Umbilical cord (tissue), 2 donors: ENCODE measurements around the gene CCNL1. TPM values are rescaled to one million over a fixed set of nuclear protein-coding genes. Genes with fewer than 3 reads are reported as not detected.

Experiments used
- DNase-seq: peaks from one replicate; pipeline ENCODE4 v3.0.0-alpha.2; 2015; ENCODE audit warnings: low spot score
- total RNA-seq: library from RNA; depleted of rRNA; stranded (reverse); fragments of >200 nt; gene quantifications from one replicate; pipeline ENCODE4 v1.2.3, GENCODE V29; 2014; ENCODE audit warnings: low replicate concordance; ENCODE audit not compliant: insufficient read depth

The CCNL1 gene
- total RNA-seq, 1 donor from 2014 or later = 505 TPM

DNA sequence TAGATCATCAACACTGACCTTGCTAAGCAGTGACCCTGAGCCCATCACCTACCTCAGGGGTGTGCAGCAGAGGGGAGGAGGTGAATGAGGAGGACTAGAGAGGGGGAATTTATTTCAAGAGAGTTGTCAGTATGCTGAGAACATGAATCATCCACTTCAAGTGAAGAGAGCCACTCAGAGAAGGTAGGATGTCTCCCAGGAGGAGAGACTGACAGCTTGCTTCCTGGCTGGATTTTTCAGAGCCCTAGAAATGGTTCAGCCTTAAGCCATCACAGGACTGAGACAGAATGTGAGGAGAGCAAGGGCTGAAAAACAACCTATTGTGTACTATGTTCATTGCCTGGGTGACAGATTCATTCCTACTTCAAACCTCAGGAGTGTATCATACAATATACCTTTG, 34.8 kb downstream of the CCNL1 start:
- no peak for DNase-seq

DNA sequence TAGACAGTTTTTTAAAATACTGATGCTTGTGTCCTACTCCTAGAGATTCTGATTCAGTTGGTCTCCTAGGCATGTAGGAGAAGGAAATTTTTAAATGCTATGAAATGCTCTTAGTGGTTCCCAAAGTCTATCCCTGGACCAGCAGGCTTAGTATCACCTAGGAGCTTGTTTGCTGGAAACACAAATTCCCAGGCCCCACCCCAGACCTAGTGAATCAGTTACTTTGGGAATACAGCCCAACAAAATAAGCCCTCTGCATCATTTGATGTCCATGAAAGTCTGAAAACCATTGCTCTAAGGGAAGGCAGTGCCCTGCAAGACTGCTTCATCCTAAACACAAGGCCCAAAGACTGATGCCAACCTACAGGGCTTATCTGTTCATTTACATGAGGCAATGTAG, 36.3 kb downstream of the CCNL1 start:
- peak; percentile 59 for DNase-seq

DNA sequence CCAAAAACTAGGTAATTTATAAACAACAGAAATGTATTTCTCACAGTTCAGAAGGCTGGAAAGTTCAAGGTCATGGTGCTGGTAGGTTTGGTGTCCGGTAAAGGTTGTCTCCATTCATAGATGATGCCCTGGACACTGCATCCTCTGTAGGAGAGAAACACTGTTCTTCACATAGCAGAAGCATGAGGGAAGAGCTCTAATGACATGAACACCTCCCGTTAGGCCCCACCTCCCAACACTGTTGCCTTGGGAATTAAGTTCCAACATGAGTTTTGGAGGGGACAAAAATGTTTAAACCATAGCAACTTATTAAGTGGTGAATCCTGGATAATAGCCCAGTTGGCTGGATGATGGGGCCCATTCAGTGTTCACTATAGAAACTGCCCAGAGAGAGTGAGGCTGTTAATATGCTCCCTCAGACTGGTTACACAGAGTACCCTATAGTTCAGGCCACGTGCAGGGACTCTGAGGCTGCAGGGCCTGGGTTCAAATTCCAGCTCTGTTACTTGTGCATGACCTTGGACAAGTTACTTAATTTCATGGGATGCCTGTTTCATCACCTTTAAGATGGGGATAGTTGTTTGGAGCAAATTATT, 37.0 kb downstream of the CCNL1 start:
- DNase-seq = no peak

DNA sequence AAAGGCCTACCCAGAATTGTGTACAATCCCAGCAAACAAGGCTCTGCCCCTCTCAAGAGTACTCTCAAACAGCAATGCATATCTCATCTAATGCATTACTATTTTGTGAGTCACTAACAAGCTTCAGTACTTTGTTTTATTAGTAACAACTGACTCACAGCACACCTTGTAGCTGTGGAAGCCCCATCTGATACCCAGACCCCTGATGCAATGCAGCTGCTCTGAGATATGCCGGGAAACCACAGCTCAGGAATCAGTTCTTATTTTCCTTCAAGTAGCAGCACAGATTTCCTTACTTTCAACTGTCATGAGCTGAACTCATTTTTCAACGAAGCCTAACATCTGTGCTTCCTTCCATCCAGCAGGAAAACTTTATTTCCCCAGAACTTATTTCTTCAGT, 37.8 kb downstream of the CCNL1 start:
- peak; percentile 77 for DNase-seq

DNA sequence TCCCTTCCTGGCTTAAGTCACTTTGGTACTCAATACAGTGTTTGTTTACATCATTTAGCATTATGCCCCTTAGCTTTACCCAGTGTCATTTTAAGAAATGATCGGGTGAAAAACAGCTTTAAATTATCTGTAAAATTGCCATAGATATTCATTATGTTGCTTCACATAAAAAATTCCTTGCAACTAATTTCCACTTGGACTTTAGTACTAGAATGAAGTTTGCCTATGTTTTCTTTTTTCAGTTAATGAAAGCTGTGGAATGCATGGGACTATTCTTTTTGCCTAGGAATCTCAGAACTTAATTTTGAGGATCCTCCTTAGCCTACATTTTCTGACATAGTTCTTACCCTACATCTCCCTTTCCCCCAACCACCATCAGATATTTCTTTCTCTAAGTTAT, 38.4 kb downstream of the CCNL1 start:
- no peak for DNase-seq

DNA sequence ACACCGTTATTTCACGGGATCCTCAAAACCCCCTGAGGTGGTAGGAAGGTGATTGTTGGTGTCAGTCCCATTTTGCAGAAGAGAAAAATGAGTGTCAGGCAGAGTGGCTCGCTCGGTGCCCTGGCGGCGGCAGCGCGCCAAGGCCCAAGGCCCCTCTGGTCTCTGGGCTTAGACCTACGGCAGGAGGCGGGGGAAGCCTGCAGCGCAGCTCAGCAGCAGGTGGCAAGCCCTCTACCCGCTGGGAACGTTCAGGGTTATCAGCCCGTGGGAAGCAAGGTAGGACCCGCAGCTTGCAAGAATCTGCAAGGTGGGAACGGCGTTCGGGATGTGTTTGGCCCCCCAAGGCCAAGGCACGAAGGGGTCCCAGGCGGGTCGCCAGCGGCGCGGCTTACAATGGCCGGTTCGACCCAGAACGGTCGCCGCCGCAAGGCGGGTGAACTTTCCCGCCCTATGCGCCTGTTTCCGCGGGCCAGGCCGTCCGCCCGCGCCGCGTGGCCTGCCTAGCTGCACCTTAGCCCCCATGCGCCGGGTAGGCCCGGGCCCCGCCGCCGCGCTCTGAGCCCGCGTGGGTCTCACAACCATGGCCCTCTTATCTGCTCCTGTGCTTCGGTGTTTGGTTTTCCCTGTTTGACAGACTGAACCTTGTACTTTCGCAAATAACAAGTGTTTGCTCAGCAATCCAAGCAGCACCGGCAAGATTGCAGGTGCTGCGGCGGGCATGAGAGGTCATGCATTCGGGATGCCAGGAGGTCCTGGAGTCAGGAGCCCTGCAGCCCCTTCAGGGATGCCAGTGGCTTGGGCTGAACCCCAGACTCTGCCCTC, 39.7 kb downstream of the CCNL1 start:
- no peak for DNase-seq

DNA sequence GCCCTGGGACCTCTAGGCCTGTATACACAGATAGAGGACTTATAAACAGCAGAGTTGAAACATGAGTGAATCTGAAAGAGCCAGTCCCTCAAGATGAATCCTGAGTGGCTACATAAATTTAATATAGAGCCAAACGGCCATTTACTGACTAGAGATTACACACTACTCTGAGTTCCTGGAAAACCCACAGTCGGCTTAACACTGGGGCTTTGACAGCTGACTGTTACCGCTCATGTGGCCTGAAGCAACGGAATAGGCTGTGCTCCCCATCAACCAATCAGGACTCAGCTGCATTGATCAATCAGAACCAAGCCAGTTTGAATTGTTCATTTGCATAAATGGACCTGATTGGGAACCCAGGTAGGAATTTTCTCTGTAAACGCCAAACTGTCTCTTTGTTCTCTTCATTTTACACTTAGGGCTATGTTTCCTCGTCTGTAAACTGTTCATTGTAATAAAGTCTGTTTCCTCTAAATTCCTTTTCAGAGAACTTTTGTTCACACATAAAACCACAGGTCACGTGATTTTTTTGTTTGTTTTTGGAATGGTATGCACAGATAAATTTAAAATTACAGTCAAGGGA, 40.5 kb downstream of the CCNL1 start:
- no peak for DNase-seq

DNA sequence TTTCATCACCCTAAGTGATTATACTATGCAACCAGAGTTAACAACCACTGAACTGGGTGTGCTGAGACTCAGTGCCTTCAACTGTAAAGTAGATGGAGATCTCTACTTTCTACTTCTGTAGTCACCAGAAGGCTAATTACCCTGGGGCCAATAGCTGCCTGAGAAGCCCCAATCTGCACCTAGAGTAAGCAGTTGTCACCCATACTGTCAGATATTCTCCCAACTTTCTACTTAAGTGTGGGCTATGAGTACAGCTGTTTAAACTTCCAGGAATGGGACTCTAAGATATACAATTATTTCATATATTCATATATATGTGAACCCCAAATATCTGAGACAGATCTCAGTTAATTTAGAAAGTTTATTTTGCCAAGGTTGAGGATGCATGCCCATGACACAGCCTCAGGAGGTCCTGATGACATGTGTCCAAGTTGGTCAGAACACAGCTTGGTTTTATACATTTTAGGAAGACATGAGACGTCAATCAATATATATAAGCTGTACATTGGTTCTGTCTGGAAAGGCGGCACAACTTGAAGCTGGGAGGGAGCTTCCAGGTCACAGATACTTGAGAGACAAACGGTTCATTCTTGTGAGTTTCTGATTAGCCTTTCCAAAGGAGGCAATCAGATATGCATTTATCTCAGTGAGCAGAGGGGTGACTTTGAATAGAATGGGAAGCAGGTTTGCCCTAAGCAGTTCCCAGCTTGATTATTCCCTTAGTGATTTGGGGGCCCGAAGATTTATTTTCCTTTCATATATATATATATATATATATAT, 41.9 kb downstream of the CCNL1 start:
- no peak for DNase-seq

DNA sequence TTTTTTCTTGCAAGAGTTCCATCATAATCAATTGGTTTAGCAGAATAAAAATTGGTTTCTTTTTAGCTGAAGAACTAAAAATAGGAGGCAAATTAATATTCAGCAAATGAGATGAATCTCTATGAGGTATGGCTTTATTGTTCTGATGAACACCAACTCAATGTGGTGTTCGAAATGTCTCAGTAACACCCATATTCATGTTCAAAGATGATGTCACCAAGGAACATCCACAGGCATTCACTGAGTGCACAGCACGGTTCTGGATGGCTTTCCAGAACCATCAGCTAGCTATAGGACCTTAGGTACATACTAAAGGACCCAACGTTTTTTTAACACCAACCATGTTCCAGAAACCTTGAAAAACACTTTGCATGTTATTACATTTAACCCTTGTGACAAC, 42.7 kb downstream of the CCNL1 start:
- no peak for DNase-seq

DNA sequence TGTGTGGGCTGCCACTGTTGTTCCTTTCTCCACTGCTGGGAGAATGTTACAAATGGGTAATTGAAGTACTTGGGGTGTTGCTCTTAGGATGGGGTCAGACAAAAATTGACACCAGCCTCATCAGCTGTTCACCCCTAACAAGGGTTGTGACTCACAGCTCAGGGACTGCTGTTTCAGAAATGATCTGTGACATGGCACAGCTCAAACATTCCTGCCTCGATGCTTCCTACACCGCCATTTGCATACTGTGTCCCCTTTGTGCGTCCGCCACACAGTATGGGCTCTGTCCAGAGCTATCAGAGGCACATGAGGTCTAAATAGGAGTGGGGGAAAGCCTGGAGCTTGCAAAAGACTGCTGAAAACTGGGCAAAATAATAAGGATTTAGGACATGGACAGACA, 43.9 kb downstream of the CCNL1 start:
- DNase-seq = no peak

DNA sequence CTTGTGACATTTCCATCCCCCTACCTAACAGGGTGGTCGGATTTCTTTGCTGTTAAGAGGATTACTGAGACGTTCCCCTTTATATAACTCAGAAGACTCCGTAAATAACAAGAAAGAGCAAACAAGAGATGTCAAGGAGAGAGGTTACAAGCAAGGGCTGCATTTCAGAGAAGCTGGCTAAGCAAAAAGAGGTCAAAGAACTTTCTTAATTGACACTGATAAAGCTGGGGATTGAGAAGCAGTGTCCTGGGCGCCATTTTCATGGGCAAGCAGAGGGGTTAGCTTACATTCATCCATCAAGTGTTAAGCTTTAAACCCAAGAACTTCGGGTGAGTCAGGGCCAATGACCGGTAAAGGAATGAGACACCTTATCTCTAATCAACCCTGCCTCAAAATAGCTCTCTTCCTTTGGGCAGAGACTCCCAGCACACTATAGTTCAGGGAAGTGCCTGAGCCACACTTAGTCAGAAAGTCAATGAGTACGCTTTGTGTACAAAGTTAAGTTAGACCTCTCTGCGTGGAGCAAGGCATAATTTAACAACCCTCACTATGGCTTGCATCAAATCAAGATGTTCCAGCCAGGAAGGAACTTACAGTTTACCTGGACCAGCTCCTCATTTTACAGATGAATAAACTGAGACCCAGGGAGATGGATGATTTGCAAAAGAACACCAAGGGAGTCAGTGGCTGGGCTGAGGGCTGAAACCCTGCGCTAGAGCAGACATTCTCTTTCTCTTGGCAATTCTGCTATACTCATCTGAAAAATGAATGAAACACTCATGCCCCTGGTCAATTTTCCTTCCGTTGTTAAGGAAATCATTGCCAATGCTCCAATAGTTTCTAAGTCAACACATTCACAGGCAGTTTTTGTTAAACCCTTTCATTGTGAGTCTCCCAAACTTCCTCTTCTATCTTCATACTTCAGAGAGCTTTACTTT, 44.6 kb downstream of the CCNL1 start:
- no peak for DNase-seq

DNA sequence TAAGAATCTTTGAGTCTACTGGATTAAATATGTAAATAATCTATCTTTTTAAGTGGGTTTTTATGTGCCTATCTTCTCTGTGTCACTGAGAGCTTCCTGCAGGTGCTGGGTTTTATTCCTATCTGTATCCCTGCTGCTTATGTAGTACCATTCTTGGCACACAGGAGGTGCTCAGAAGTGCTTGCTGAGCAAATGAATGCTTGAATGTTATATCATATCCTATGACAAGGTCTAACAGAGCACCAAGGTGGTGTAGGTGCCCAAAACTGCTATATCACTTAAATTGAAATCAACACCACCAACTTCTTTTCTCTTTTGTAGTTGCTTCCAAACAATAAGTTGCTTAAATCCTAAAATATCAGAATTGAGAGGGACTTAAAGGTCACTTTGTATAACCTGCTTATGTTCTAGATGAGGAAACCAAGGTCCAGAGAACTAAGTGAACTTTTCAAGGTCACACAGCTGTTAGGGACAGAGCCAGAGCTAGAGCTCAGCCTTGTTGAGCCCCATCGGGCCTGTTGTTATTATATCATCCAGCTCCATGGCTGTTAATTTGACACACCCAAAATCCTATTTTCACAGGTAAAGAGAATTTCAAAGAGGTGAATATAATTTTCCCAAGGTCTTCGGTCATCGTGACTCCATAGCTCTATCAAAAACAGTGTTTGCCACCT, 46.0 kb downstream of the CCNL1 start:
- DNase-seq = no peak

DNA sequence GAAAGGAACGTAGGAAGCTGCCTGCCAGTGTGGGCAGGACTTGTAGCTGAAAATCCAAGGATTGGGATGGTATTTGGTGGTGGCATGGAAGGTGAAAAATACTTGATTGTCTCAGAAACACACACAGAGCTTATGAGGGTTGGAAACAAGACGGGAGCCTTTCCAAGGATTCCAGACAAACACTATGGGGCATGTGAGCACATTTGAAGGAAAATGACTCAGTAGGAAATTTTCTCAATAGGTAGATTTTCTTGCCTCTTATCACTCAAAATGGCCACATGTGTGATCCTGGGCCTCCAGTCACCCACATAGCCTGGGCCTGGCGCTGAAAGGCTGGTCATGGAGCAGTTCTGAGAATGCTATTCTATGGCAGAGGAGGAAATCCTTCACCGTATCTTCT, 47.4 kb downstream of the CCNL1 start:
- no peak for DNase-seq

DNA sequence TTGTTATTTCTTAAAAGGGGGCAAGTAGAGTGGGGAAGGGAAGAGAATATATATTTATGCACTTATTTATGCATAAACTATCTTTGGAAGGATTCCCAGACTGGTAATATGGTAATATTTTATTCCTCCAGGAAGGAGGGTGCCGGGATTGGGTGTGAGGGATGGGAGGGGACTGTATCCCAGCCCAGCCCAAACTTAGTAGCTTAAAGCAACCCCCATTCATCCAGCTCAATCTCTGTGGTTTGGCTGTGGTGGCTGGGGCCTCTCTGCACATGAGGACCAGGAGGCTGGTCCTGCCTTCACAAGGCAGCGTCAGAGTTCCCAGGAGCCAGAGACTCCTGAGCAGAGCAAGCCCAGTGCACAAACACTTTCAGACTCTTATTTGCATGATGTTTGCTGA, 48.4 kb downstream of the CCNL1 start:
- peak; percentile 66 for DNase-seq

DNA sequence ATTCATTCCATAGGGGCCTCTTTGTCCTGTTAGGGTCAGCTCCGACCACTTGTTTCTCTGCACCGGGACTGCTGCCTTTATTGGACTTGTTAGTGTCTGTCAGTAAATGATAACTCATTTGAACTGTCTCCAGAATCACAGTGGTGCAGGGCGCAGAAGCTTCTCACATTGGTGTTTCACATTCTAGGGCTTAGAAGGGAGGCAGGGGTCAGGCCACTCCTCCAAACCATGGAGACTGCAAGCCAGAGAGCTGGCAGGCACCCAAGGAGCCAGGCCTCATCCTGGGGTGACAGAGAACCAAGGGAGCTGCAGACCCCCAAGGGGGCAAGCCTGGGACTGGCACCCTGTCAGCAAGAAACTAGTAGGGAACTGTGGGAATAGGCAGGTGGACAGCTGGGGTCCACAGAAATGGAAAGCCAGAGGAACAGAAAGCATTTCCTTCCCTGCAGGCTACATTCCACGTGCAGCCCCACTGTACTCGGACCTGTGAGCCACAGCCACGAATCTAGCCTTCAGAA, 49.1 kb downstream of the CCNL1 start:
- DNase-seq = peak; percentile 48

DNA sequence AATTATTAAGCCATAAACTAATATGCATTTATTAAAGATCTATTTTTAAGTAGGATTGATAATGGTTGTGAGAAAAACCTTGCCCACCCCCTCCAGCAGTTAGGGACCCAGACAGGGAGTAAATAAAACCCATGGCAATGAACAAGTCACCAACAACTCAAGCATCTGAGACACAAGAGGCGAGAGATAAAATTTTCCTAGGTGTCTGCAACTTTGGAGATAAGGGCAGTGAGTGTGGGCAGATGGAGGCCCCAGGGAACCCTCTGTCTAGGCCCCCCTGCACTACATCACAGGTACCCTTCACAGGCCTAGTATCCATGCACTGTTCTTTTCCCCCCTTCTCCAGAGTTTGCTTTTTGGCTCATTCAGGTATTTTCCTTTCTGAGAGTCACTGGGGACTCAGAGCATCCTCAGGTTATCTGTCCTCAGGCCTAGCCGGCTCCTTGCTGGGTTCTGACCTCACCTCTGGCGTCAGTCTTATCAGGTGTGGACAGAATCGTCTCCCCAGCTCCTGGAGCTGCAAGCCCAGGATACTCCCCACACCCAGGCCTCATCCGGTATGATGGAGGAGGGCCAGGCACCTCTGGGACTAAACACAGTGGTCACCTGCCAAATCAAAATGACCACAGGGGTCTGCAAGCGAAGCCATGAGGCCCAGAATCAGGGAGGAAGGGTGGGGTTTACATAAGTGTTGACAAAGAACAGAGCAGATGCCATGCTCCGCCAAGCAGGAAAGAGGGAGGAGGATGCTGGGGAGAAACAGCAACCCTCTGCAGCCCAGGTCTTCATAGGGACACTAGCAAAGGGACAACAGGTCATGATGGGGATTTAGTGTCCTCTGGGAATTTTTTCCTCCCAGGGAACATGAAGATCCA, 50.4 kb downstream of the CCNL1 start:
- peak; percentile 45 for DNase-seq

DNA sequence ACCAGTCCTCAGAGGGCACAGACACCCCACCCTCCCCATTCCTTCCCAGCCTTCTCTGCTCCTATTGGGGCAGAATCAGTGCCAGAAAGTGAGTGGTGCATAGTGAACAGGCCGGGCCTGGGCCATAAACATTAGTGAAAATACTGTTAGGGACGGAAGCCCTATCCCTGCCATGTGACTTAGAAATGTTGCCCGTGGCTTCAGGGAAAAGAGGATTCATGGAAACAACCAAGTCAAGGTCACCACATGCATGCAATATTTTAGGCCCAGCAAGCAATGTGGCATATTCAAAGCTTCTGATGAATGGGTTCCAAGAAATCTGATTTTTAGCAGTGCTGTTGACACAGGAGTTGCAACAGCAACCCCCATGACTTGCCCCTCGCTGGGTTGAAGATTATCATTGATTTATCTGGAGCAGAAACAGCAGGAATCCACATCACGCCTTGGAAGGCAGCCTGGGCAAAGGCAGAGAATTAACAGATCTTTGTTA, 52.3 kb downstream of the CCNL1 start:
- peak; percentile 72 for DNase-seq

DNA sequence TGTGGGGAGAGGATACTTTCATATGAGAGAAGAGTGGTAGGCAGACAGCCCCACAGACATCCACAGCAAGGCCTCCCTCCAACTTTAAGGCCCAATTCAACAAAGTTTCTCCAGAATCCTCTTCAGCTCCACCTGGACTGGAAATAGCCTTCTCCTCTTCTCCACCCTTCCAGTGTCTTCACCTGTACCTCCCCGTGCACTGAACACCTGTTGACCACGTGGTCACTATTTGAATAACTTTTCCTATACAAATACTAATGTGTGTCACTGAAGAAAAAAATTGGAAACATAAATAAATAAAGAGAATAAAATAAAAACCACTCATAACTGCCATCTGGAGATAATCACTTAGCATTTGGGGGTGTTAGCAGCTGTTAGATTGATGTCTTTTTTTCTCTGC, 52.9 kb downstream of the CCNL1 start:
- no peak for DNase-seq
